PFSK-1 (cell line): ENCODE data around the gene SLC25A44.

Experiments
- FOXP2 ChIP-seq: optimal IDR thresholded peaks from 2 replicates; pipeline ENCODE3; 2011; ENCODE audit warnings: borderline replicate concordance, control low read depth, inconsistent platforms; ENCODE audit not compliant: insufficient read depth; ENCODE audit errors: extremely low read length, extremely low read depth
- POLR2AphosphoS5 ChIP-seq: IDR thresholded peaks from 2 replicates; pipeline ENCODE4 v1.6.1; 2012; ENCODE audit warnings: low read depth, mild to moderate bottlenecking, control low read depth, low read length, moderate library complexity
- SIN3A ChIP-seq: IDR thresholded peaks from 2 replicates; pipeline ENCODE4 v1.6.1; 2012; ENCODE audit warnings: mild to moderate bottlenecking, low read length, moderate library complexity, borderline replicate concordance; ENCODE audit not compliant: insufficient read depth
- TAF1 ChIP-seq: IDR thresholded peaks from 2 replicates; pipeline ENCODE4 v1.6.1; 2012; ENCODE audit warnings: low read length, control low read depth, borderline replicate concordance; ENCODE audit not compliant: insufficient read depth
- TF ChIP-seq, protein P1 (sequence below), 2 experiments: IDR thresholded peaks; 2 replicates each; pipeline versions ENCODE4 v1.6.1 to v1.8.0; 2011 to 2012; ENCODE audit warnings: low read depth in 2 of 2, low read length in 2 of 2, control low read depth in 1 of 2, inconsistent platforms in 1 of 2, mild to moderate bottlenecking in 1 of 2, moderate library complexity in 1 of 2; ENCODE audit not compliant: insufficient read depth in 1 of 2

SLC25A44 gene

DNA sequence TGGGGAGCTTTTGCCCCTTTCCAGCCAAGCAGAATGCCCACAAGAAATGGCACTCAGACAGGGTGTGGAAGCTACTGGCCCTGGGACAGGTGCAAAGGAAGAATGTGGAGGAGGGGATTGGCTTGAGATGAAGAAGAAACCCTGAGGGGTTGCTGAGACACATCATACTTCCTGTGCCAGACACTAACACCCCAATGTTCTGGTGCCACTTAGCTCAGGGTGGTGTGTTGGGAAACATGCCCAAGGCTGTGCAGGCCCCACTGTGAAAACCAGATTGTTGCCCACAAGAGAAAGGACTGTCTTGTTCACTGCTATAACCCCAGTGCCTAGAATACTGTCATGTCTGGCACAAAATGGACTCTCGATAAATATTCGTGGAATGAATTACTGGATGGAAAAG lies 63.8 kb downstream of the SLC25A44 start:
- TF ChIP-seq, protein P1, sequence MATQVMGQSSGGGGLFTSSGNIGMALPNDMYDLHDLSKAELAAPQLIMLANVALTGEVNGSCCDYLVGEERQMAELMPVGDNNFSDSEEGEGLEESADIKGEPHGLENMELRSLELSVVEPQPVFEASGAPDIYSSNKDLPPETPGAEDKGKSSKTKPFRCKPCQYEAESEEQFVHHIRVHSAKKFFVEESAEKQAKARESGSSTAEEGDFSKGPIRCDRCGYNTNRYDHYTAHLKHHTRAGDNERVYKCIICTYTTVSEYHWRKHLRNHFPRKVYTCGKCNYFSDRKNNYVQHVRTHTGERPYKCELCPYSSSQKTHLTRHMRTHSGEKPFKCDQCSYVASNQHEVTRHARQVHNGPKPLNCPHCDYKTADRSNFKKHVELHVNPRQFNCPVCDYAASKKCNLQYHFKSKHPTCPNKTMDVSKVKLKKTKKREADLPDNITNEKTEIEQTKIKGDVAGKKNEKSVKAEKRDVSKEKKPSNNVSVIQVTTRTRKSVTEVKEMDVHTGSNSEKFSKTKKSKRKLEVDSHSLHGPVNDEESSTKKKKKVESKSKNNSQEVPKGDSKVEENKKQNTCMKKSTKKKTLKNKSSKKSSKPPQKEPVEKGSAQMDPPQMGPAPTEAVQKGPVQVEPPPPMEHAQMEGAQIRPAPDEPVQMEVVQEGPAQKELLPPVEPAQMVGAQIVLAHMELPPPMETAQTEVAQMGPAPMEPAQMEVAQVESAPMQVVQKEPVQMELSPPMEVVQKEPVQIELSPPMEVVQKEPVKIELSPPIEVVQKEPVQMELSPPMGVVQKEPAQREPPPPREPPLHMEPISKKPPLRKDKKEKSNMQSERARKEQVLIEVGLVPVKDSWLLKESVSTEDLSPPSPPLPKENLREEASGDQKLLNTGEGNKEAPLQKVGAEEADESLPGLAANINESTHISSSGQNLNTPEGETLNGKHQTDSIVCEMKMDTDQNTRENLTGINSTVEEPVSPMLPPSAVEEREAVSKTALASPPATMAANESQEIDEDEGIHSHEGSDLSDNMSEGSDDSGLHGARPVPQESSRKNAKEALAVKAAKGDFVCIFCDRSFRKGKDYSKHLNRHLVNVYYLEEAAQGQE (IDR thresholded peaks at IDR 0.05; ENCODE audit: insufficient read depth in 1 of 2, low read depth in 2 of 2, low read length in 2 of 2) = no peak
- no peak for TF ChIP-seq FOXP2
- no peak for TF ChIP-seq TAF1
- no peak for TF ChIP-seq POLR2AphosphoS5
- TF ChIP-seq SIN3A = no peak

DNA sequence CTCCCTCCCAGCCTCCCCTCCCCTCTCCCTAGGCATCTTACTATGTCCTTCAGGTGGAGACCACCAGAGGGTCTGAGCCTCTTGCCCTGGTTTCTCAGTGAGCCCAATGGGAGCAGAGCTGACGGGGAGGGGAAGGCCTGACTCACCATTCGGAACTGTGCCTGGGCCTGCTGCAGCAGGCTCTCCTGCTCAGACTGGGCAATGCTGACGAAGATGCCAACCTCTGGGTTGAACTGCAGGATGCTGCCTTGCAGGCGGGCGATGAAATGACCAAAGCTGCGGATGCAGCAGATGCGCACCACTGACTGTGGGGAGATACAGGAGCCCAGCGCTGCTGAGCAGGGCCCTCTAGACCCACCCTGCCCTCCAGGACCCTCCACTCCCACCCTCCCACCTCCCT lies 65.0 kb downstream of the SLC25A44 start:
- TF ChIP-seq, protein P1 (IDR thresholded peaks at IDR 0.05; ENCODE audit: insufficient read depth in 1 of 2, low read depth in 2 of 2, low read length in 2 of 2) = no peak
- TF ChIP-seq SIN3A = no peak

DNA sequence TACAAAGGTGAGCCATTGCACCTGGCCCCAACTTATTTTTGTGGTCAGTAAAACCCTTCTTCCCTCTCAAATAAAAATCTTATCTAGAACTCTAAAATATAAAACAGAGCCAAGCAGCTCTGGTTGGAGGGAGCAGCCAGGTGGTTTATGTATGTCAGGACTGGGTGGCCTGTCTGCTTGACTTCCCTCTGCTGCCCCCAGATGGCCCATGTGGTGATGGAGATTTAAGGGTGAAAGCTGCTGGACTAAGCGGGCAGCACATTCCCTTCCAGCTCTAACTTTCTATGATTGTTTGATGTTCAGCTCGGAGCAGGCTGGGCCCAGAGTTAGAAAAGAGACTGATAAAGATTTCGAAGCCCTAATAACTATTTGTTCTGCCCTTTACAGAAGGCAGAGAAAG lies 65.9 kb downstream of the SLC25A44 start:
- TF ChIP-seq, protein P1 (IDR thresholded peaks at IDR 0.05; ENCODE audit: insufficient read depth in 1 of 2, low read depth in 2 of 2, low read length in 2 of 2) = no peak
- no peak for TF ChIP-seq SIN3A
- TF ChIP-seq TAF1 = no peak
- no peak for TF ChIP-seq POLR2AphosphoS5
- no peak for TF ChIP-seq FOXP2

DNA sequence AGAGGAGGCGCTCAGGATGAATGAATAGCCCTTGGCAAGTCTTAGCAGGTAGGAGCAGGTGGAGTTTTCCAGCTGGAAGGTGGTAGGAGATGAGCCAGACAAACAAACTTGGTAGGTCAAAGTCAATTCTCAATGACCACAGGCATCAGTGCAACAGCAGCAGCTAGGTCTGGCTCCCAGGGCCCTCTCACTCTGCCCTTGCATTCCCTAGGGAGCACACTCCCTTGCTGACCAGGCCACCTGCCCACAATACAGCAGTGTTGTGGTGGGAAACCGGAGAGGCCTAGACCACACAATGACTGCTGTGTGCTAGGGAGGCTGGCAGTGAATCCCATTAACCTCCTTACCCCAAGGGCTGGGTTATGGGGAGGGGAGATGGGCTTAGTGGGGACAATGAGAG lies 67.0 kb downstream of the SLC25A44 start:
- TF ChIP-seq POLR2AphosphoS5 (no peak), FOXP2 (no peak), SIN3A (no peak), TAF1 (no peak)
- TF ChIP-seq, protein P1 (IDR thresholded peaks at IDR 0.05; ENCODE audit: insufficient read depth in 1 of 2, low read depth in 2 of 2, low read length in 2 of 2) = no peak
